Kidney (tissue), 14 donors: ENCODE results near the gene ABI1. TPM values are rescaled to one million over a fixed set of nuclear protein-coding genes. Genes with fewer than 3 reads are reported as not detected.

ENCODE experiments used
- DNase-seq, 5 donors: peaks; one replicate each; pipeline ENCODE4 v3.0.0-alpha.2; 2013 to 2020
- FAIRE-seq: peaks from 2 replicates; lab custom pipeline; 2012; peaks lifted over from hg19 to GRCh38; lab: Jason Lieb, UNC
- H3K27ac ChIP-seq, 2 donors: one replicate each; pipeline ENCODE4 v1.7.0; 2013; ENCODE audit warnings: low read depth in 2 of 2, low read length in 2 of 2, inconsistent platforms in 1 of 2
- H3K27me3 ChIP-seq: one replicate; pipeline ENCODE4 v1.7.1; 2013; ENCODE audit warnings: low read length, inconsistent platforms; ENCODE audit not compliant: control insufficient read depth, insufficient read depth
- H3K36me3 ChIP-seq, 3 donors: one replicate each; pipeline versions ENCODE4 v1.7.0 to v1.7.1; 2013; ENCODE audit warnings: low read length in 3 of 3, control low read depth in 1 of 3, inconsistent platforms in 1 of 3; ENCODE audit not compliant: insufficient read depth in 3 of 3, control insufficient read depth in 2 of 3
- H3K4me1 ChIP-seq, 3 donors: one replicate each; pipeline versions ENCODE4 v1.7.0 to v1.7.1; 2013; ENCODE audit warnings: low read length in 3 of 3, inconsistent platforms in 1 of 3, low read depth in 1 of 3; ENCODE audit not compliant: control insufficient read depth in 2 of 3, insufficient read depth in 2 of 3
- H3K4me3 ChIP-seq, 3 donors: one replicate each; pipeline versions ENCODE4 v1.7.0 to v1.8.1; 2013; ENCODE audit warnings: low read length in 3 of 3, control low read depth in 1 of 3, inconsistent platforms in 1 of 3
- H3K9ac ChIP-seq, 3 donors: one replicate each; pipeline versions ENCODE4 v1.7.0 to v1.7.1; 2013; ENCODE audit warnings: low read length in 3 of 3, control low read depth in 1 of 3, inconsistent platforms in 1 of 3
- H3K9me3 ChIP-seq, 3 donors: one replicate each; pipeline versions ENCODE4 v1.7.0 to v1.7.1; 2013; ENCODE audit warnings: low read length in 3 of 3, control low read depth in 1 of 3, inconsistent platforms in 1 of 3; ENCODE audit not compliant: control insufficient read depth in 2 of 3, insufficient read depth in 1 of 3
- CTCF ChIP-seq: IDR thresholded peaks from 3 replicates; pipeline ENCODE4 v1.5.1; 2012; ENCODE audit warnings: mild to moderate bottlenecking, moderate library complexity, borderline replicate concordance; ENCODE audit not compliant: insufficient read depth; ENCODE audit errors: extremely low read depth
- intact Hi-C: fragments of 100-400 bp; cut with DNase I; formaldehyde crosslinking; loops from one replicate; pipeline ENCODE4 v1.11.1; 2022
- polyA plus RNA-seq: library from polyadenylated mRNA; stranded (reverse); fragments of 350-450 nt; fragmentation: Illumina TruSeq; extraction: RNeasy Lipid Tissue Mini Kit (QIAGEN cat#74804); gene quantifications from one replicate; pipeline ENCODE4 v1.2.3, GENCODE V29; 2014; ENCODE audit warnings: low read depth, low replicate concordance; ENCODE audit not compliant: insufficient read depth
- total RNA-seq: library from RNA; stranded (reverse); fragmentation: NEBNext Ultra II Directional; extraction: Animal tissue kit (Norgen Biotek cat#: 25700); gene quantifications from one replicate; pipeline ENCODE4 v1.2.1, GENCODE V29; 2021
- donor health status: control.
- donor health status: control.
- donor health status: control.
- donor health status: control.
- donor health status: control.
- donor health status: DM: yes; HTN: yes; CAD: no.
- donor health status: Normal renal cell carcinoma (clear cell type).

The ABI1 gene
- total and polyA plus RNA-seq, 2 donors from 2014 or later: 25.7 to 54.1 TPM

- no peaks in the 10 kb centered on the region for H3K9me3 ChIP-seq
- H3K4me3 ChIP-seq: no peak overlapping the region
- H3K9ac ChIP-seq: no peak overlapping the region
- intact Hi-C loops: no loop called here
- no peak for DNase-seq
- no peaks in the 10 kb centered on the region for H3K27me3 ChIP-seq
- FAIRE-seq: no peak
- TF ChIP-seq CTCF: no peak
- H3K4me1 ChIP-seq: peaks cover 0 to 5% (median 0%) of the 10 kb centered on the region in 3 donors
- H3K27ac ChIP-seq: no peak overlapping the region
- no peaks in the 10 kb centered on the region for H3K36me3 ChIP-seq
Measured at GRCh38 chr10:26837139-26837538, 23.6 kb downstream of the ABI1 start.

GRCh38 chr10:26835025-26835424 lies 25.7 kb downstream of the ABI1 start:
- no peak for FAIRE-seq
- Histone ChIP-seq H3K9me3 (no peaks in the 10 kb centered on the region), H3K4me3 (no peak overlapping the region), H3K27ac (no peak overlapping the region), H3K27me3 (no peaks in the 10 kb centered on the region), H3K9ac (no peak overlapping the region), H3K36me3 (no peaks in the 10 kb centered on the region), H3K4me1 (peaks cover 0 to under 1% (median 0%) of the 10 kb centered on the region in 3 donors)
- intact Hi-C loops: no loop called here
- no peak for DNase-seq
- TF ChIP-seq CTCF: no peak

GRCh38 chr10:26832960-26833359 lies 27.8 kb downstream of the ABI1 start:
- intact Hi-C loops: no loop called here
- no peak for DNase-seq
- H3K27ac ChIP-seq: no peak overlapping the region
- no peaks in the 10 kb centered on the region for H3K9me3 ChIP-seq
- no peak for TF ChIP-seq CTCF
- FAIRE-seq: no peak
- H3K27me3 ChIP-seq: no peaks in the 10 kb centered on the region
- H3K9ac ChIP-seq: no peak overlapping the region
- H3K36me3 ChIP-seq: no peaks in the 10 kb centered on the region
- no peak overlapping the region for H3K4me3 ChIP-seq
- no peaks in the 10 kb centered on the region for H3K4me1 ChIP-seq

GRCh38 chr10:26831936-26832335 lies 28.8 kb downstream of the ABI1 start:
- intact Hi-C loops: no loop called here
- FAIRE-seq: no peak

More at GRCh38 chr10:26831936-26832335, 28.8 kb downstream of the ABI1 start:
- DNase-seq: no peak
- TF ChIP-seq CTCF: no peak
- Histone ChIP-seq H3K9me3 (no peaks in the 10 kb centered on the region), H3K27ac (no peak overlapping the region), H3K36me3 (no peaks in the 10 kb centered on the region), H3K4me3 (no peak overlapping the region), H3K27me3 (no peaks in the 10 kb centered on the region), H3K9ac (no peak overlapping the region), H3K4me1 (no peaks in the 10 kb centered on the region)
